Osteoblast (primary cell): ENCODE results near the gene EID1. TPM values are rescaled to one million over a fixed set of nuclear protein-coding genes. Genes with fewer than 3 reads are reported as not detected.

Source experiments
- DNase-seq: peaks from one replicate; pipeline ENCODE4 v3.0.0; 2011; ENCODE audit warnings: low spot score, mixed read lengths; ENCODE audit not compliant: insufficient read length; ENCODE audit errors: missing footprints
- H2AFZ ChIP-seq: 2 replicates; pipeline ENCODE4 v1.6.0; 2011; ENCODE audit warnings: mild to moderate bottlenecking, low read length
- H3K27ac ChIP-seq: 2 replicates; pipeline ENCODE4 v1.5.1; 2011; ENCODE audit warnings: mild to moderate bottlenecking, low read depth, low read length, moderate library complexity
- H3K27me3 ChIP-seq: 2 replicates; pipeline ENCODE4 v1.6.0; 2012; ENCODE audit warnings: mild to moderate bottlenecking, control low read depth, inconsistent platforms, low read length, moderate library complexity; ENCODE audit not compliant: insufficient read depth
- H3K36me3 ChIP-seq: 2 replicates; pipeline ENCODE4 v1.5.1; 2011; ENCODE audit warnings: mild to moderate bottlenecking, low read length, control low read depth, moderate library complexity; ENCODE audit not compliant: insufficient read depth
- H3K4me1 ChIP-seq: 2 replicates; pipeline ENCODE4 v1.5.1; 2011; ENCODE audit warnings: mild to moderate bottlenecking, low read length, control low read depth, moderate library complexity; ENCODE audit not compliant: insufficient read depth
- H3K4me2 ChIP-seq: 2 replicates; pipeline ENCODE4 v1.6.0; 2011; ENCODE audit warnings: mild to moderate bottlenecking, low read length; ENCODE audit not compliant: insufficient read depth
- H3K4me3 ChIP-seq: fragments of 200-600 bp; sonication (generic); 3 replicates; pipeline ENCODE4 v1.5.1; 2012; ENCODE audit warnings: mild to moderate bottlenecking, low read length, inconsistent platforms; ENCODE audit not compliant: insufficient read depth
- H3K79me2 ChIP-seq: 2 replicates; pipeline ENCODE4 v1.6.0; 2012; ENCODE audit warnings: mild to moderate bottlenecking, low read length, control low read depth, inconsistent platforms; ENCODE audit not compliant: insufficient read depth
- H3K9me3 ChIP-seq: 2 replicates; pipeline ENCODE4 v1.5.1; 2011; ENCODE audit warnings: low read depth, low read length, control low read depth
- H4K20me1 ChIP-seq: 2 replicates; pipeline ENCODE4 v1.6.0; 2012; ENCODE audit warnings: mild to moderate bottlenecking, low read length, control low read depth; ENCODE audit not compliant: insufficient read depth
- CTCF ChIP-seq: IDR thresholded peaks from 2 replicates; pipeline ENCODE4 v1.5.1; 2011; ENCODE audit warnings: mild to moderate bottlenecking, low read depth, low read length, moderate library complexity; ENCODE audit errors: extremely low read depth
- total RNA-seq: library from RNA; depleted of rRNA; stranded (reverse); fragments of >200 nt; gene quantifications from 2 replicates; pipeline ENCODE4 v1.2.3, GENCODE V29; 2012

EID1 gene
- total RNA-seq, 1 donor, result 206 TPM

- Histone ChIP-seq H3K9me3 (no peaks in the 10 kb centered on the region), H2AFZ (no peak overlapping the region), H3K79me2 (no peaks in the 10 kb centered on the region), H3K36me3 (no peaks in the 10 kb centered on the region), H4K20me1 (no peaks in the 10 kb centered on the region), H3K27me3 (no peaks in the 10 kb centered on the region), H3K4me3 (no peak overlapping the region), H3K27ac (no peak overlapping the region), H3K4me2 (no peak overlapping the region), H3K4me1 (no peaks in the 10 kb centered on the region)
- DNase-seq, result no peak
- no peak for TF ChIP-seq CTCF
Measured at GRCh38 chr15:48833526-48834239, 44.3 kb upstream of the EID1 start.

GRCh38 chr15:48834756-48835155 lies 43.2 kb upstream of the EID1 start:
- Histone ChIP-seq H3K27me3 (no peaks in the 10 kb centered on the region), H4K20me1 (no peaks in the 10 kb centered on the region), H3K4me3 (no peak overlapping the region), H3K79me2 (no peaks in the 10 kb centered on the region), H3K27ac (no peak overlapping the region), H3K4me1 (no peaks in the 10 kb centered on the region), H3K9me3 (no peaks in the 10 kb centered on the region), H3K4me2 (no peak overlapping the region), H3K36me3 (no peaks in the 10 kb centered on the region), H2AFZ (no peak overlapping the region)
- no peak for DNase-seq
- no peak for TF ChIP-seq CTCF

GRCh38 chr15:48842501-48842900 lies 35.4 kb upstream of the EID1 start:
- H3K27me3 ChIP-seq, result no peaks in the 10 kb centered on the region
- H3K4me3 ChIP-seq, result no peak overlapping the region
- no peaks in the 10 kb centered on the region for H3K9me3 ChIP-seq
- H4K20me1 ChIP-seq, result no peaks in the 10 kb centered on the region
- H3K36me3 ChIP-seq, result no peaks in the 10 kb centered on the region
- no peak for DNase-seq
- no peaks in the 10 kb centered on the region for H3K4me1 ChIP-seq
- H3K4me2 ChIP-seq, result no peak overlapping the region
- no peaks in the 10 kb centered on the region for H3K79me2 ChIP-seq
- no peak overlapping the region for H3K27ac ChIP-seq
- H2AFZ ChIP-seq, result no peak overlapping the region
- TF ChIP-seq CTCF, result no peak

GRCh38 chr15:48845123-48845522 lies 32.8 kb upstream of the EID1 start:
- no peak overlapping the region for H3K4me2 ChIP-seq

More at GRCh38 chr15:48845123-48845522, 32.8 kb upstream of the EID1 start:
- TF ChIP-seq CTCF, result no peak
- Histone ChIP-seq H4K20me1 (no peaks in the 10 kb centered on the region), H3K79me2 (no peaks in the 10 kb centered on the region), H3K4me3 (no peak overlapping the region), H3K4me1 (no peaks in the 10 kb centered on the region), H3K27me3 (no peaks in the 10 kb centered on the region), H3K27ac (no peak overlapping the region), H3K36me3 (no peaks in the 10 kb centered on the region), H3K9me3 (no peaks in the 10 kb centered on the region), H2AFZ (no peak overlapping the region)
- DNase-seq, result no peak
